SK-N-SH (cell line): ENCODE measurements around the gene ROBO1. TPM values are rescaled to one million over a fixed set of nuclear protein-coding genes. Genes with fewer than 3 reads are reported as not detected.

Experiments used
- CTCF ChIA-PET: fragments of 300-600, 350-600 bp; formaldehyde crosslinking; extraction: SDS; loops from one replicate; lab custom pipeline; 2021; lab: Yijun Ruan, JAX
- POLR2A ChIA-PET: fragments of 350-600 bp; sonication (Branson Sonifier 250); formaldehyde crosslinking; extraction: SDS; loops from one replicate; lab custom pipeline; 2020; ENCODE audit warnings: antibody characterized with exemption, inconsistent platforms; lab: Yijun Ruan, JAX
- DNase-seq: peaks from one replicate; pipeline ENCODE4 v3.0.0; 2012
- H2AFZ ChIP-seq: fragments of 200-600 bp; sonication (generic); 2 replicates; pipeline ENCODE4 v1.8.1; 2016; ENCODE audit warnings: antibody characterized with exemption, mild to moderate bottlenecking, low read depth
- H3F3A ChIP-seq: fragments of 200-600 bp; sonication (generic); replicated peaks from 2 replicates; pipeline ENCODE3; 2016; ENCODE audit warnings: antibody characterized with exemption, mild to moderate bottlenecking; ENCODE audit not compliant: insufficient read depth
- H3K27ac ChIP-seq, 2 experiments: fragments of 200-500 bp in 1 of 2; fragments of 200-600 bp in 1 of 2; sonication (Bioruptor generic) in 1 of 2; sonication (generic), shearing (Covaris generic) in 1 of 2; 2 replicates each; pipeline versions ENCODE4 v1.5.1 to v1.6.1; 2014 to 2016; ENCODE audit warnings: low read depth in 2 of 2, inconsistent platforms in 1 of 2, low read length in 1 of 2, mild to moderate bottlenecking in 1 of 2, mixed read lengths in 1 of 2
- H3K27me3 ChIP-seq: fragments of 200-600 bp; sonication (generic), shearing (Covaris generic); 2 replicates; pipeline ENCODE4 v1.6.1; 2016; ENCODE audit warnings: mixed run types; ENCODE audit not compliant: insufficient read depth
- H3K36me3 ChIP-seq, 2 experiments: fragments of 200-500 bp in 1 of 2; fragments of 200-600 bp in 1 of 2; sonication (Bioruptor generic) in 1 of 2; sonication (generic) in 1 of 2; replicated peaks in 1 of 2; 2 replicates each; pipeline versions ENCODE3 to v1.5.1; 2014 to 2016; ENCODE audit warnings: low read length in 1 of 2, mild to moderate bottlenecking in 1 of 2; ENCODE audit not compliant: insufficient read depth in 2 of 2, control insufficient read depth in 1 of 2
- H3K4me1 ChIP-seq, 2 experiments: fragments of 200-500 bp in 1 of 2; fragments of 200-600 bp in 1 of 2; sonication (Bioruptor generic) in 1 of 2; sonication (generic), shearing (Covaris generic) in 1 of 2; 2 replicates each; pipeline versions ENCODE4 v1.5.1 to v1.6.1; 2014 to 2016; ENCODE audit warnings: low read depth in 1 of 2, low read length in 1 of 2, mixed run types in 1 of 2; ENCODE audit not compliant: insufficient read depth in 2 of 2, control insufficient read depth in 1 of 2
- H3K4me2 ChIP-seq: fragments of 200-600 bp; sonication (generic), shearing (Covaris generic); 2 replicates; pipeline ENCODE4 v1.6.1; 2017; ENCODE audit warnings: mixed run types
- H3K4me3 ChIP-seq, 2 experiments: fragments of 200-500 bp in 1 of 2; fragments of 200-600 bp in 1 of 2; sonication (Bioruptor generic) in 1 of 2; sonication (generic), shearing (Covaris generic) in 1 of 2; 2 replicates each; pipeline versions ENCODE4 v1.5.1 to v1.8.1; 2014 to 2016; ENCODE audit warnings: low read depth in 2 of 2, inconsistent platforms in 1 of 2, low read length in 1 of 2, mild to moderate bottlenecking in 1 of 2, mixed read lengths in 1 of 2, moderate library complexity in 1 of 2
- H3K79me2 ChIP-seq: fragments of 200-600 bp; sonication (generic); 2 replicates; pipeline ENCODE4 v1.8.1; 2017; ENCODE audit warnings: mild to moderate bottlenecking; ENCODE audit not compliant: insufficient read depth
- H3K9ac ChIP-seq: fragments of 200-600 bp; sonication (generic); 2 replicates; pipeline ENCODE4 v1.6.1; 2017; ENCODE audit warnings: mixed run types
- H3K9me2 ChIP-seq: fragments of 200-600 bp; sonication (generic); 2 replicates; pipeline ENCODE4 v1.6.1; 2017; ENCODE audit warnings: mixed run types
- H3K9me3 ChIP-seq: fragments of 200-600 bp; sonication (generic); 2 replicates; pipeline ENCODE4 v1.6.1; 2017; ENCODE audit warnings: mixed run types, mild to moderate bottlenecking, moderate library complexity
- H4K20me1 ChIP-seq: fragments of 200-600 bp; sonication (generic); 2 replicates; pipeline ENCODE4 v1.6.1; 2017; ENCODE audit warnings: mild to moderate bottlenecking, mixed run types; ENCODE audit not compliant: insufficient read depth
- CHD2 ChIP-seq: fragments of 150-350 bp; IDR thresholded peaks from 2 replicates; pipeline ENCODE4 v1.6.1; 2018; ENCODE audit warnings: low read length; ENCODE audit not compliant: partially characterized antibody
- GABPA ChIP-seq: IDR thresholded peaks from 2 replicates; pipeline ENCODE4 v1.4.0; 2012; ENCODE audit warnings: low read depth, mild to moderate bottlenecking
- GATA2 ChIP-seq: sonication (generic); formaldehyde crosslinking; IDR thresholded peaks from 2 replicates; pipeline ENCODE4 v1.5.0; 2020; ENCODE audit warnings: mild to moderate bottlenecking, missing genetic modification reagents
- MXI1 ChIP-seq: IDR thresholded peaks from 2 replicates; pipeline ENCODE4 v1.6.1; 2012; ENCODE audit warnings: mild to moderate bottlenecking, low read depth, low read length, improper control_type of control experiment
- RCOR1 ChIP-seq: fragments of 150-350 bp; IDR thresholded peaks from 2 replicates; pipeline ENCODE4 v1.6.1; 2017; ENCODE audit warnings: antibody characterized with exemption, low read length
- REST ChIP-seq: IDR thresholded peaks from 2 replicates; pipeline ENCODE4 v1.6.1; 2012; ENCODE audit warnings: mild to moderate bottlenecking, low read depth, low read length, moderate library complexity
- RXRA ChIP-seq: IDR thresholded peaks from 2 replicates; pipeline ENCODE4 v1.4.0; 2012; ENCODE audit warnings: low read depth, mild to moderate bottlenecking, borderline replicate concordance
- TAF1 ChIP-seq: IDR thresholded peaks from 2 replicates; pipeline ENCODE4 v1.6.1; 2012; ENCODE audit warnings: low read depth, mild to moderate bottlenecking, low read length, moderate library complexity, borderline replicate concordance
- TCF12 ChIP-seq: IDR thresholded peaks from 2 replicates; pipeline ENCODE4 v1.4.0; 2012
- USF1 ChIP-seq: IDR thresholded peaks from 2 replicates; pipeline ENCODE4 v1.4.0; 2012; ENCODE audit warnings: low read depth, borderline replicate concordance
- WGBS: methylation state at CpG from one replicate; pipeline ENCODE4 v1.1.6; 2017; ENCODE audit warnings: low lambda C conversion rate; 5-methylcytosine and 5-hydroxymethylcytosine counted together
- polyA plus RNA-seq, 3 experiments: library from polyadenylated mRNA; depleted of rRNA; stranded (reverse); fragments of >200 nt; gene quantifications; 2 replicates each; pipeline ENCODE4 v1.2.3, GENCODE V29; 2012
- TF ChIP-seq, protein P1 (sequence below): IDR thresholded peaks from 2 replicates; pipeline ENCODE4; 2012

The ROBO1 gene
- polyA plus RNA-seq, 1 of the 3 experiments (the other 2 are of a cell fraction) = 22.7 TPM

- no peaks in the 10 kb centered on the region for H3K27me3 ChIP-seq
- CTCF ChIA-PET = interaction anchor here (0.6 to 1.8 kb wide), 2 partner anchors 10 to 12 kb away, joined by 4 to 5 read pairs; no protein-coding TSS in a partner anchor
- WGBS = 92% methylated on average over 3 of the region's 3 CpGs
These were observed 791.6 kb downstream of the ROBO1 start for GRCh38 chr3:78976200-78976599.

More at GRCh38 chr3:78976200-78976599, 791.6 kb downstream of the ROBO1 start:
- Histone ChIP-seq H4K20me1 (no peaks in the 10 kb centered on the region), H3K9me3 (no peaks in the 10 kb centered on the region), H3K36me3 (no peaks in the 10 kb centered on the region), H3K4me2 (no peak overlapping the region), H3K27ac (peak overlapping the region in 1 of 2 experiments; percentile 77; a peak in 2 of 4 replicates), H3K4me1 (peaks cover 5 to 15% of the 10 kb centered on the region in 2 experiments; a peak in 2 of 4 replicates), H3K79me2 (peaks cover 63% of the 10 kb centered on the region), H2AFZ (no peak overlapping the region), H3F3A (peaks cover 24% of the 10 kb centered on the region), H3K4me3 (no peak overlapping the region), H3K9ac (no peak overlapping the region)
- no peak for DNase-seq
- POLR2A ChIA-PET = no interaction called here
- no peak for TF ChIP-seq TAF1
- no peak for TF ChIP-seq GATA2
- TF ChIP-seq, protein P1, sequence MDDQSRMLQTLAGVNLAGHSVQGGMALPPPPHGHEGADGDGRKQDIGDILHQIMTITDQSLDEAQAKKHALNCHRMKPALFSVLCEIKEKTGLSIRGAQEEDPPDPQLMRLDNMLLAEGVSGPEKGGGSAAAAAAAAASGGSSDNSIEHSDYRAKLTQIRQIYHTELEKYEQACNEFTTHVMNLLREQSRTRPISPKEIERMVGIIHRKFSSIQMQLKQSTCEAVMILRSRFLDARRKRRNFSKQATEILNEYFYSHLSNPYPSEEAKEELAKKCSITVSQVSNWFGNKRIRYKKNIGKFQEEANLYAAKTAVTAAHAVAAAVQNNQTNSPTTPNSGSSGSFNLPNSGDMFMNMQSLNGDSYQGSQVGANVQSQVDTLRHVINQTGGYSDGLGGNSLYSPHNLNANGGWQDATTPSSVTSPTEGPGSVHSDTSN = no peak
- no peak for TF ChIP-seq REST
- no peak for TF ChIP-seq USF1
- TF ChIP-seq CHD2 = no peak
- no peak for TF ChIP-seq GABPA
- no peak for TF ChIP-seq RCOR1
- TF ChIP-seq MXI1 = no peak
- TF ChIP-seq RXRA = no peak
- no peak for TF ChIP-seq TCF12
- TF ChIP-seq, all 33 proteins: peak for 0
- no peaks in the 10 kb centered on the region for H3K9me2 ChIP-seq
